Trophoblast cell (in vitro differentiated cells and primary cell): ENCODE results near the gene ARRDC4.

Experiments used
- DNase-seq, 2 donors: peaks; one replicate each; pipeline ENCODE4 v3.0.0-alpha.2; 2016
- H2AFZ ChIP-seq: 2 replicates; pipeline ENCODE4 v1.6.1; 2013; ENCODE audit warnings: low read length, moderate library complexity, mild to moderate bottlenecking; ENCODE audit not compliant: insufficient read depth, poor library complexity
- H2AK5ac ChIP-seq: 2 replicates; pipeline ENCODE4 v1.6.1; 2013; ENCODE audit warnings: mild to moderate bottlenecking, low read length
- H2BK120ac ChIP-seq: 2 replicates; pipeline ENCODE4 v1.6.1; 2013; ENCODE audit warnings: low read length, mild to moderate bottlenecking, moderate library complexity; ENCODE audit not compliant: insufficient read depth, poor library complexity
- H2BK12ac ChIP-seq: 2 replicates; pipeline ENCODE4 v1.6.1; 2013; ENCODE audit warnings: mild to moderate bottlenecking, low read length, moderate library complexity
- H2BK5ac ChIP-seq: 2 replicates; pipeline ENCODE4 v1.6.1; 2013; ENCODE audit warnings: low read length, low read depth, moderate library complexity, mild to moderate bottlenecking; ENCODE audit not compliant: poor library complexity
- H3K14ac ChIP-seq: 2 replicates; pipeline ENCODE4 v1.6.1; 2013; ENCODE audit warnings: mild to moderate bottlenecking, low read length
- H3K18ac ChIP-seq: 2 replicates; pipeline ENCODE4 v1.6.1; 2013; ENCODE audit warnings: mild to moderate bottlenecking, low read length
- H3K23ac ChIP-seq: 2 replicates; pipeline ENCODE4 v1.6.1; 2013; ENCODE audit warnings: low read length
- H3K27ac ChIP-seq: 2 replicates; pipeline ENCODE4 v1.5.1; 2013; ENCODE audit warnings: low read depth, mild to moderate bottlenecking, inconsistent platforms, low read length, moderate library complexity
- H3K27me3 ChIP-seq: 2 replicates; pipeline ENCODE4 v1.6.1; 2013; ENCODE audit warnings: inconsistent platforms, mild to moderate bottlenecking, low read length, moderate library complexity; ENCODE audit not compliant: insufficient read depth
- H3K36me3 ChIP-seq, 2 experiments: 1 replicate in 1 of 2; 2 replicates in 1 of 2; pipeline ENCODE4 v1.6.1; 2013; ENCODE audit warnings: low read length in 2 of 2, mild to moderate bottlenecking in 2 of 2, moderate library complexity in 1 of 2; ENCODE audit not compliant: insufficient read depth in 2 of 2, control insufficient read depth in 1 of 2
- H3K4ac ChIP-seq: 2 replicates; pipeline ENCODE4 v1.6.1; 2013; ENCODE audit warnings: low read depth, mild to moderate bottlenecking, low read length, moderate library complexity
- H3K4me1 ChIP-seq, 2 experiments: 1 replicate in 1 of 2; 2 replicates in 1 of 2; pipeline ENCODE4 v1.6.1; 2013; ENCODE audit warnings: low read length in 2 of 2, mild to moderate bottlenecking in 2 of 2, moderate library complexity in 1 of 2; ENCODE audit not compliant: insufficient read depth in 2 of 2, control insufficient read depth in 1 of 2
- H3K4me2 ChIP-seq: 2 replicates; pipeline ENCODE4 v1.6.1; 2013; ENCODE audit warnings: inconsistent platforms, mild to moderate bottlenecking, low read length, moderate library complexity
- H3K4me3 ChIP-seq: 2 replicates; pipeline ENCODE4 v1.5.1; 2013; ENCODE audit warnings: mild to moderate bottlenecking, low read depth, low read length, inconsistent platforms
- H3K79me1 ChIP-seq: one replicate; pipeline ENCODE4 v1.6.1; 2013; ENCODE audit warnings: low read length
- H3K79me2 ChIP-seq: 2 replicates; pipeline ENCODE4 v1.6.1; 2013; ENCODE audit warnings: low read length, mild to moderate bottlenecking; ENCODE audit not compliant: control insufficient read depth, insufficient read depth, poor library complexity
- H3K9ac ChIP-seq: 2 replicates; pipeline ENCODE4 v1.6.1; 2013; ENCODE audit warnings: mild to moderate bottlenecking, low read length
- H3K9me3 ChIP-seq: 2 replicates; pipeline ENCODE4 v1.6.1; 2013; ENCODE audit warnings: low read depth, mild to moderate bottlenecking, control low read depth, inconsistent platforms, low read length; ENCODE audit not compliant: insufficient read depth
- H4K12ac ChIP-seq: 2 replicates; pipeline ENCODE4 v1.6.1; 2013; ENCODE audit warnings: low read depth, mild to moderate bottlenecking, low read length, moderate library complexity
- H4K8ac ChIP-seq: 2 replicates; pipeline ENCODE4 v1.6.1; 2013; ENCODE audit warnings: low read depth, mild to moderate bottlenecking, low read length, moderate library complexity
- H4K91ac ChIP-seq: one replicate; pipeline ENCODE4 v1.6.1; 2013; ENCODE audit warnings: low read depth, mild to moderate bottlenecking, low read length, moderate library complexity
- WGBS: extraction: QIAGEN DNeasy Blood & Tissue Kit; methylation state at CpG from one replicate; pipeline ENCODE4 v1.1.7; 2013; ENCODE audit warnings: missing lambda C conversion rate; ENCODE audit not compliant: insufficient read length, insufficient coverage; ENCODE audit errors: extremely low coverage; 5-methylcytosine and 5-hydroxymethylcytosine counted together

The ARRDC4 gene

DNA sequence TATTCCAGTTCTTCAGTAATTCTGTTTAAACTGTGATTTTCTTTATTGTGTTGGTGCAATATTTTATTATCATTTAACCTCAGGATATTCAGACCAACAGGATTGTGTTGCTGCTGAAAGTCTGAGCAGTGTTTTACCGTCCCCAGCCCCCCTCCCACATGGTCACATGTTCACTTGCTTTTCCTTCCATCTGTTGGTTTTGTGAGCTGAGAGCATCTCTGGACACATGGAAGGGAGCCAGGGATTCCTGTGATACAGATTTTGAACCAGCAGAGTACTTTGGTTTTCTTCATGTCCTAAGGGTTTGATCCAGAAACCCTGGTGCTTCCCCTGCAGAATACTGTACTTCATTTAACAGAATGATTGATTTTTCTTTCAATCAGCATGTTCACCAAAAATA, 11.9 kb downstream of the ARRDC4 start:
- Histone ChIP-seq H3K27me3 (no peaks in the 10 kb centered on the region), H4K8ac (no peak overlapping the region), H3K14ac (no peak overlapping the region), H2AFZ (no peak overlapping the region), H4K91ac (no peak overlapping the region), H3K36me3 (no peaks in the 10 kb centered on the region), H3K4me2 (no peak overlapping the region), H3K4me1 (no peaks in the 10 kb centered on the region), H3K9me3 (no peaks in the 10 kb centered on the region), H2BK120ac (no peak overlapping the region), H3K4ac (no peak overlapping the region), H2BK12ac (no peak overlapping the region), H3K9ac (no peak overlapping the region), H4K12ac (no peak overlapping the region), H2BK5ac (no peak overlapping the region), H3K18ac (no peak overlapping the region), H3K23ac (no peak overlapping the region), H3K79me2 (no peaks in the 10 kb centered on the region), H3K4me3 (no peak overlapping the region), H2AK5ac (no peak overlapping the region), H3K27ac (no peak overlapping the region), H3K79me1 (no peaks in the 10 kb centered on the region)
- no CpG with 5 or more reads among the region's 1 CpG for WGBS
- no peak for DNase-seq

DNA sequence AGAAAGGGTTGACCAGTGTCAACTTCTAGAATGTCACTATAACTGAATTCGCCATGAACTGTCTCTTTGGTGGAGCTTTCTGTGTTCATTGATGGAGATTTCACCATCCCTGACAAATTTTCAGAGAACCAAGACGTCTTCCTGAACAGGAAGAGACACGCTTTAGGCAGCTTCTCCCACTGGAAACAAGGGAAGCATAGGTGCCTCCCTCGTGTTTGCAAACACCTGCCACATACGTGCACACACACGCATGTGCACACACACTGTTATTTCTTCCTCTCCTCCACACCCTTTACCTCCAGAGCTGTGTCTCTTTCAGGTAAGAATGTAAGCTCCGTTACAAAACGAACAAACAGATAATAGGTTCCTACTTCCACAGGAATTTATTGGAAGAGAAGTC, 15.6 kb downstream of the ARRDC4 start:
- Histone ChIP-seq H3K9ac (no peak overlapping the region), H4K8ac (no peak overlapping the region), H3K79me2 (no peaks in the 10 kb centered on the region), H2BK120ac (no peak overlapping the region), H3K27me3 (no peaks in the 10 kb centered on the region), H3K9me3 (no peaks in the 10 kb centered on the region), H3K36me3 (no peaks in the 10 kb centered on the region), H3K4me2 (no peak overlapping the region), H3K4me3 (no peak overlapping the region), H4K91ac (no peak overlapping the region), H3K14ac (no peak overlapping the region), H2AK5ac (no peak overlapping the region), H3K79me1 (no peaks in the 10 kb centered on the region), H4K12ac (no peak overlapping the region), H2BK12ac (no peak overlapping the region), H2AFZ (no peak overlapping the region), H3K23ac (no peak overlapping the region), H3K27ac (no peak overlapping the region), H3K4me1 (no peaks in the 10 kb centered on the region), H3K18ac (no peak overlapping the region), H2BK5ac (no peak overlapping the region), H3K4ac (no peak overlapping the region)
- DNase-seq: no peak
- whole genome bisulfite sequencing: no CpG with 5 or more reads among the region's 8 CpGs

DNA sequence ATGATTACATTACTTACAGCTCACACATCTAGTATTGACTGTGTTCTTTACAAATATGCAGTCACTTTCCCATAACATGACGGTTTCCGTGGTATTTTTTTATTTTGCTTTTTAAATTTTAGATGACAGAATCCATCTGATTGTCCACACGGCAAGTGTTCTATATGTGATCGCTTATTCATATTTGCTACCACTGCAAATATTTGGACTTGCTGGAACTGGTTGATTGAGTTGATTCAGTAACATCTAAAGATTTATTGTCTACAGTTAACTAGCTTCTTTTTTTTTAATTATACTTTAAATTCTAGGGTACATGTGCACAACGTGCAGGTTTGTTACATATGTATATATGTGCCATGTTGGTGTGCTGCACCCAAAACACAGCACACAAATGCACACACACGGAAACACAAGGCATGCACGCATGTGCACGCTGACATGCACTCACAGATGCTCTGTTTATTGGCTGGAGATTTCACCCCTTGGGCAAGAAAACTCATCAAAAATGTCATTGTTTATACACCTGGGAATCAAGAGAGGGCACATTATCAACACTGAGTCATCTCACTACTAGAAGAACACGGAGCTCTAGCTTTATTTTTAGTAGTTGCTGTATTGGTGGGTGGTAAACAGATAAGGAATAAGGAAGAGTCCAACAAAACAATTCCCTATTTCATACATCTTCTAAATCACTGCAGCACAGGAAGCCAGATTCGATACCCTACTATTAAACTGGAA, 16.4 kb downstream of the ARRDC4 start:
- no peak overlapping the region for H2AFZ ChIP-seq
- H4K8ac ChIP-seq: no peak overlapping the region
- no peak overlapping the region for H4K91ac ChIP-seq
- no peaks in the 10 kb centered on the region for H3K79me1 ChIP-seq
- H4K12ac ChIP-seq: no peak overlapping the region
- H3K27ac ChIP-seq: no peak overlapping the region
- no peak overlapping the region for H2BK12ac ChIP-seq
- H3K4ac ChIP-seq: no peak overlapping the region
- H3K14ac ChIP-seq: no peak overlapping the region
- no peaks in the 10 kb centered on the region for H3K9me3 ChIP-seq
- H3K23ac ChIP-seq: no peak overlapping the region
- no peaks in the 10 kb centered on the region for H3K36me3 ChIP-seq
- H3K4me1 ChIP-seq: no peaks in the 10 kb centered on the region
- H2AK5ac ChIP-seq: no peak overlapping the region
- no peak overlapping the region for H2BK120ac ChIP-seq
- H3K18ac ChIP-seq: no peak overlapping the region
- H3K9ac ChIP-seq: no peak overlapping the region
- DNase-seq: no peak
- WGBS: no CpG with 5 or more reads among the region's 10 CpGs
- H3K4me2 ChIP-seq: no peak overlapping the region
- no peaks in the 10 kb centered on the region for H3K79me2 ChIP-seq
- H2BK5ac ChIP-seq: no peak overlapping the region
- no peak overlapping the region for H3K4me3 ChIP-seq
- H3K27me3 ChIP-seq: no peaks in the 10 kb centered on the region

DNA sequence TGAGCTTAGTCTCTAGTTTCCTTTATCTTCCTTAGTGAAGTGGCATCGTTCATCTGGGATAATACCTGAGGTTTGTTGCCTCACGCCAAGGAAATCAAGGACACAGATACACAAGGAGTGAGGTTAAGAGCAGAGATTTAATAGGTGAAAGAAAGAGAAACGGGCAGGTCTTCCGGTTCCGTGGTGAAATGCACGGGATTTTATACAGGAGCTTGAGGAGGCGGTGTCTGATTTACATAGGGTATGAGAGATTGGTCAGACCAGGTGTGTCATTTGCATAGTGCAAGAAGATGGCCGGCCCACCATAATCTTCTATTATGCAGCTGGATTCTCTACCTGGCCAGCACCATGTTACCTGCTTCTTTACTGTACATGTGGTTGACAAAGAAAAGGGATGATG, 17.2 kb downstream of the ARRDC4 start:
- no peaks in the 10 kb centered on the region for H3K36me3 ChIP-seq
- H3K27me3 ChIP-seq: no peaks in the 10 kb centered on the region
- H4K91ac ChIP-seq: no peak overlapping the region
- no peaks in the 10 kb centered on the region for H3K79me1 ChIP-seq
- no peak for DNase-seq
- H2BK12ac ChIP-seq: no peak overlapping the region
- no peak overlapping the region for H2BK5ac ChIP-seq
- H4K8ac ChIP-seq: no peak overlapping the region
- no peak overlapping the region for H2BK120ac ChIP-seq
- no peak overlapping the region for H3K23ac ChIP-seq
- H3K4ac ChIP-seq: no peak overlapping the region
- no peaks in the 10 kb centered on the region for H3K9me3 ChIP-seq
- WGBS: no CpG with 5 or more reads among the region's 8 CpGs
- H3K27ac ChIP-seq: no peak overlapping the region
- H3K14ac ChIP-seq: no peak overlapping the region
- H2AK5ac ChIP-seq: no peak overlapping the region
- H4K12ac ChIP-seq: no peak overlapping the region
- no peak overlapping the region for H2AFZ ChIP-seq
- H3K79me2 ChIP-seq: no peaks in the 10 kb centered on the region
- H3K18ac ChIP-seq: no peak overlapping the region
- no peak overlapping the region for H3K4me3 ChIP-seq
- no peak overlapping the region for H3K9ac ChIP-seq
- H3K4me1 ChIP-seq: no peaks in the 10 kb centered on the region
- H3K4me2 ChIP-seq: no peak overlapping the region
